ENCODE measurements around the gene INCENP.

The INCENP gene

DNA sequence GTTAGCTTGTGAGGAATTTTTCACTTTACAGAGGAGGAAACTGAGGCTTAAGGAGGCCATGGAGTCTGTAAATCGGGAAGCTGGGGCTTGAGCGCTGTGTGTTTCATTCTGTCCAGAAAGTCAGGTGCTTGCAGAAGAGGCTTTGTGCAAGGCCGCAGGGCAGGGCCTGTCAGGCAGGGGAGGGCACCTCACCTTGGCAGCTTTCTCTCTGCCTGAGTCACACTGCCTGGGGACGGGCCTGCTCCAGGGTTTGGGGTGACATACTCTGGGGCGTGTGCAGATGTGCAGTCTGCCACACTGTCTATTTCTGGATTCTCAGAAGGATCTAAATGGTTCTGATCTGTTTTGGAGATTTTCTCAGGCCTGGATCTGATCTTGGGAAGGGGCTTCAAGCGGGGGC is 8.4 kb downstream of the INCENP start:
- DNase-seq: no peak

DNA sequence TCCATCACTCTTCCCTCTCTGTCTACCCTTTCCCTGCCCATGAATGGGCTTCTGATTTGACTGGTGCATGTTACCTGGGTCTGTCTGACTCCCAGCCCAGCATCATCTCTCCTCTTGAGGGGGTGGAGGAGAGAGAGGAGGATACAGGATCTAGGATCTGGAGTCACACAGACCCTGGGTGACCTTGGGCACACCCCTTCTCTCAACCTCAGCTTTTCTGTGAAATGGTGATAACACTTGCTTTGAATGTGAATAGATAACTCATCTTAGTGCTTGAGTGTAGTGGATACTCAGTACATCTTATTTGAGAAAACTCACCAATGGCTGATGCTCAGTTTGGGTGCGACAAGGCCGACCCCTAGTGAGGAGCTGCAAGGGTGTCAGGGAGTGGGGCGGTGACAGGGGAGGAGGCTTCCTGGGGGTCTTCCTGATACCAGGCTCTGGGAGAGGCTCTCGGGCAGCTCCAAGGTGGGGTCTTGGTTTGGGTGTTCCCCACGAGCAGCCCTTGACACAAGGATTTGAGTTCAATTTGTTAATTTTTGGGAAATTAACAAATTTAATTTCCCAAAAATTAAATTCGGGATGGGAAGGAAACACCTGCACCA is 9.0 kb downstream of the INCENP start:
- no peak for DNase-seq
- Histone ChIP-seq H3K36me3 (peaks cover 18% of the 10 kb centered on the region), H3K27me3 (no peaks in the 10 kb centered on the region), H3K4me1 (no peaks in the 10 kb centered on the region), H3K9me3 (no peaks in the 10 kb centered on the region), H3K4me3 (ENCODE audit: low read depth, low read length) (no peak overlapping the region)
- TF ChIP-seq, protein P1, sequence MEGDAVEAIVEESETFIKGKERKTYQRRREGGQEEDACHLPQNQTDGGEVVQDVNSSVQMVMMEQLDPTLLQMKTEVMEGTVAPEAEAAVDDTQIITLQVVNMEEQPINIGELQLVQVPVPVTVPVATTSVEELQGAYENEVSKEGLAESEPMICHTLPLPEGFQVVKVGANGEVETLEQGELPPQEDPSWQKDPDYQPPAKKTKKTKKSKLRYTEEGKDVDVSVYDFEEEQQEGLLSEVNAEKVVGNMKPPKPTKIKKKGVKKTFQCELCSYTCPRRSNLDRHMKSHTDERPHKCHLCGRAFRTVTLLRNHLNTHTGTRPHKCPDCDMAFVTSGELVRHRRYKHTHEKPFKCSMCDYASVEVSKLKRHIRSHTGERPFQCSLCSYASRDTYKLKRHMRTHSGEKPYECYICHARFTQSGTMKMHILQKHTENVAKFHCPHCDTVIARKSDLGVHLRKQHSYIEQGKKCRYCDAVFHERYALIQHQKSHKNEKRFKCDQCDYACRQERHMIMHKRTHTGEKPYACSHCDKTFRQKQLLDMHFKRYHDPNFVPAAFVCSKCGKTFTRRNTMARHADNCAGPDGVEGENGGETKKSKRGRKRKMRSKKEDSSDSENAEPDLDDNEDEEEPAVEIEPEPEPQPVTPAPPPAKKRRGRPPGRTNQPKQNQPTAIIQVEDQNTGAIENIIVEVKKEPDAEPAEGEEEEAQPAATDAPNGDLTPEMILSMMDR (IDR thresholded peaks at IDR 0.05; ENCODE audit: low read depth, low read length): no peak

More for the DNA sequence above, 8.4 kb downstream of the INCENP start:
- Histone ChIP-seq H3K4me1 (no peaks in the 10 kb centered on the region), H3K27me3 (no peaks in the 10 kb centered on the region), H3K36me3 (peaks cover 18% of the 10 kb centered on the region), H3K4me3 (ENCODE audit: low read depth, low read length) (no peak overlapping the region), H3K9me3 (no peaks in the 10 kb centered on the region)
- TF ChIP-seq, protein P1 (IDR thresholded peaks at IDR 0.05; ENCODE audit: low read depth, low read length): no peak

DNA sequence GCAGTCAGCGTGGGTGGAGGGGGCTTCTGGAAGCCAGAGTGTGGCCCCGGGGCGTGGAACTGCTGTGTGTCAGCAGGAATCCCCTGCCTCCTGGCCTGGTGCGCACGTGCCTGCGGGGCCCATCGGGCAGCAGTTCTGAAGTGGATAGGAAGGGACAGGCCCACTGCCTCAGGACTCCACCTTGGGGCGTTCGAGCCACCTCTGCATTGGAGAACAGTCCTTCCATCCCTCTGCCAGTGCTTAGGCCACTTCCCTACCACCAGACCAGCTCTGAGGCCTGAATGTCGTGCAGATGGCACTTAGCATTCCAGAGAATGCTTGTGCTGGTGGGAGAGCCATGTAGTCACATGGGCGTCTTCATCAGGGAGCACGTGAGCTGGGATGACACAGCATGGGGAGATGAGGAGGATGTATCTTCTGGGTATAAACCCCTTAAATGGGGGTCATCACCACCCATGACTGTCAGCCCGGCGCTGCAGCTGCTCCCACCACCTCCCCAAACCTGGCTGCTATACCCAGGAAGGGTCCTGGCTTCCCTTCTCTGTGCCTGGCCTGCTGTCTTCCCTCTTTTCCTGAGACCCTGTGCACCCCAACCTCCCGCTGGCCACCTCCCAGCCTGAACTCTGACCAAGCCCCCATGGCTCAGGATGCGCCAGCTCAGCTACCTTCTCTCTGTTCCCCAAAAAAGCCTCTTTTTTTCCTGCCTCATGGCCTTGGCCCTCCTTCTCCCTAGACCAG is 9.7 kb downstream of the INCENP start:
- Histone ChIP-seq H3K9me3 (no peaks in the 10 kb centered on the region), H3K27me3 (no peaks in the 10 kb centered on the region), H3K4me3 (ENCODE audit: low read depth, low read length) (no peak overlapping the region), H3K4me1 (no peaks in the 10 kb centered on the region), H3K36me3 (peaks cover 15% of the 10 kb centered on the region)
- no peak for DNase-seq
- TF ChIP-seq, protein P1 (IDR thresholded peaks at IDR 0.05; ENCODE audit: low read depth, low read length): no peak

DNA sequence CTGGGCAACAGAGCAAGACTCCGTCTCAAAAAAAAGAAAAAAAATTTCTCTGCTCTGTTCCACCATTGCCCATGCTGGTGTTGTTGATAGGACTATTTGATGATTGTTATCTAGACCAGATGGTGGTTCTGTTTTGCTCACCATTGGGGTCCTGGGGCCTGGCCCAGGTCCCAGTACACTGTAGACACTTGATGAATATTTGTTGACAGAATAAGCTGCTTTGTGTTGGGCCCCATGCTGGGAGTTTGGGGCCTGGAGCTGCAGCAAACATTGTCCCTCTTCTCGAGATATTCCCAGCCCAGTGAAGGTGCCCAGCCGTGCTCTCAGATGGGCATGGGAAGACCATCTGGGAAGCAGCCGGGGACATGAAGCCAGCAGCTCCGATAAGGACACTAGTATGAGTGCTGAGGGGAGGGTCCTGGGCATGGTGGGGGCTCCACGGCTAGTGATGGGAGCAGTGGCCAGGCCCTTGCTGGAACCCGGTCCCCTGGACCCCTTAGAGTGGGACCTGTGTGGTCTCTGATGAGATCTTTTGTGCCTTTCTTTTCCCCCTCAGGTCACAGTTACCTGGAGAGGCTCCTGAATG is 13.6 kb downstream of the INCENP start:
- no peaks in the 10 kb centered on the region for H3K27me3 ChIP-seq
- peaks cover 17% of the 10 kb centered on the region for H3K36me3 ChIP-seq
- no peaks in the 10 kb centered on the region for H3K4me1 ChIP-seq
- H3K9me3 ChIP-seq: no peaks in the 10 kb centered on the region
- DNase-seq: no peak
- TF ChIP-seq, protein P1 (IDR thresholded peaks at IDR 0.05; ENCODE audit: low read depth, low read length): no peak
- H3K4me3 ChIP-seq (ENCODE audit: low read depth, low read length): no peak overlapping the region

DNA sequence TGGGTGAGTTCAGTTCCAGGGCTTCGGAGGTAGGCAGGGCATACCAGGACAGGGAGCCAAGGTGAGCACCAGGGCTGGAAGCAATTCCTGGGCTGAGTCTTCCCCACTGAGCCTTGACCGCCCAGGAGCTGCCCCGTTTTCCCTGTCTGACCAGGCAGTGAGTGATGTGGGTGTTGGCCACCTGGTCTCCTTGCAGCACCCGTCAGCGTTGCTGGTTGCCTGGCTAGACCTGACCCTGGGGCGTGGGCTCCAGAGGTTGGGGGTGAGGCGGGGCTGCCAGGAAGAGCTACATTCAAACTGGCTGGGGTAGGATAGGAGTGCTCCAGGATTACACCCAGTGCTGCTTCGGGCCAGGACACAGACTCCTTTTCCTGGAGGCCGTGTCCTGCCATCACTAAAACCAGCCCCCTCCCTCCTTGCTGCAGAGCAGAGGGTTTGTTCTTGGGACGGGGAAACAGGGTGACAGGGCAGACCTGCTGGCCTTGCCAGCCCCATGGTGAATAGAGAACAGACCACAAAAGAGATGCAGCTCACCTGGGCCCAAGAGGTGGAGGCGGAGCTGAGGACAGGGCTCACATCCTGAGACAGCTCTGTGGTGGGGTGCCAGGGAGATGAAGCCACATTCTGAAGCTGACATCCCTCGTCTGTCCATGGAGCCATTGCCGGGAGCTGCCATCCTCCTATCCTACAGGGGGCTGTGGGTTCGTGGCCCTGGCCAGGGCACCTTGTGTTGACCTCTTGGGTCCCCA is 14.2 kb downstream of the INCENP start:
- no peak for DNase-seq
- Histone ChIP-seq H3K4me1 (no peaks in the 10 kb centered on the region), H3K27me3 (no peaks in the 10 kb centered on the region), H3K9me3 (no peaks in the 10 kb centered on the region), H3K4me3 (ENCODE audit: low read depth, low read length) (no peak overlapping the region), H3K36me3 (peaks cover 19% of the 10 kb centered on the region)
- TF ChIP-seq, protein P1 (IDR thresholded peaks at IDR 0.05; ENCODE audit: low read depth, low read length): no peak
